Activated effector memory CD4-positive, alpha-beta T cell treated with Interleukin-2 at 50 U/mL for 16 hours (primary cell): Measurements from ENCODE around the gene GIMAP5.

Source experiments
- DNase-seq: peaks from one replicate; pipeline ENCODE4 v3.0.0-alpha.2; 2020

The GIMAP5 gene

DNA sequence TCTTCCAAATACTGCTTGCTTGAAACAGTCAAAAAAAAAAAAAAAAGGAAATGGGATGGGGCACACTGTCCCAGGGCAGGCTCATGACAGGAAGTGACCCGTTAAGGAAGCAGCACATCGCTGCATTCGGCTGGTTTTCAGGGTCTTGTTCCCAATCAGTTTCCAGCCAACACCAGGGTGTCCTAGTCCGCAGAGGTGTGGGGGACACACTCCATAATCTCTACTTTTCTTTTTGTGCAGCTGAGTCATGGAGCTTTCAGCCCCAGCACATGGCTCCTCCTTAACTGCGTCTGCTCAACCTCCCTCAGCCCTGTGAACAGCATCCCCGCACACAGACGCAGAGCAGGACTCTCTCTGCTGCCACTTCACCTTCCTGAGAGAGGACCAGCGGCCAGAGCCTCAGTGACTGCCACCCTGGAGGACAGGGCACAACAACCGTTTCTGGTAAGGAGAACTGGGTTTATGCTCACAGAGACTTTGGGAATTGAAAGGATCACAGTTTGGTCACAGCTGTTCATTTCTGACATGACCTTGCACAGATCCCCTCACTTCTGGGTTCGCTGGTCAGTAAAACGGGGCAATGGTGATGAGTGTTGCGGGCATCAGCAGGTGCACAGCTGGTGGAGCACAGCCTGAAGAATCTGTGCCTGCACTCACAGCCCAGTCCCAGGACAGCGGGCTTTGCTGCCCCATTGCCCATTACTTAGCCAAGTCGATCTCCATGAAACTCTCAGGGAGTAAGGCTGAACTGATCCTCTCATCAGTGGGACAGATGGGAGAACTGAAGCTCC is at the start of gene GIMAP5:
Gene GIMAP5, plus strand, starts transcription at position 154 of the 791 bp plus-strand sequence. CDS start 3,467 bp downstream, outside the sequence.
- peak; percentile 57 for DNase-seq

DNA sequence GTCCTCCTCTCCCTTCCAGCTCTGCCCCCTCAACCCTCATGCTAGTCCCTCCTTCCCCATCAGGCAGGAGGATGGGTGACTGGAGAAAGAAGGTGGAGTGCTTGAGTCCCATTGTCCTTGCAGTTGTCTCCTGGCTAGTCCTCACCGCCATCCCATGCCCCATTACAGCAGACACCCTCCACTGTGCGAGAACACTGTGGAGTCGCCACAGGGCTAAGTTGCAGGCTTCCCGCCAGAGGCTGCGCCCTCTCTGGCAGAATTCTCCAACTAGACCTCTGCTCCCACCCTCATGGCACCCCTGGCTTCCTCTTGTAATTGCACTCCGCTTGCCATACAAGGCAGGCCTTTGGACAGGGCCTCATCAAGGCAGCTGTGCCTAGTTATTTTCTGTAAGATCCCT is 48.6 kb upstream of the GIMAP5 start:
- DNase-seq = no peak

DNA sequence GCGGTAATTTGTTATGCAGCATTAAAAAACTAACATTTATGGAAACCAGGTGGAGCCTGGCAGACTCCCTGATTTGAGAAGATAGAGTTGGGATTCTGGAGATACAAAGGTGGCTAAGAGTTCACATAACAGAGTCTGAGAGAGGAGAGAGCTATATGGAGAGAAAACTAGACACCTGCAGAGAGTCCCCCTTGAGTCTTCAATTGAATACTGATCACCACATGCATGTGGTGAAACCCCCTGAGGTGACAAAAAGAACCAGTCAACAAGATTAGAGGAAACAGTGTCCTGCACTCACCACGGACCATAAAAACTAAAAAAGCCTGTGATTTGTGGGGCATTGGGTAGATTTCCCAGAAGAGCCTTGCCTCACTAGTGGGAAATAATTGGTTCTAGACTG is 41.6 kb upstream of the GIMAP5 start:
- no peak for DNase-seq

DNA sequence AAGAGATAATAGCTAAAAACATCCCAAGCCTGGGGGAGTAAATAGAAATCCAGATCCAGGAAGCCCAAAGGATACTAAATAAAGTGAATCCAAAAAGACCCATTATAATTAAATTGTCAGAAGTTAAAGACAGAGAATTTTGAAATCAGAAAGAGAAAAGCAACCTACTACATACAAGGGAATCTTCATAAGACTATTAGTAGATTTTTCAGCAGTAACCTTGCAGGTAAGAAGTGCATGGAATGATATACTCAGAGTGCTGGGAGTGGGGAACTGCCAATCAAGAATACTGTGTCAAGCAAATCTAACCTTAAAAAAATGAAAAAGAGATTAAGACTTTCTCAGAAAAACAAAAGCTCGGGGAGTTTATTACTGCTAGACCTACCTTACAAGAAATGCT is 34.0 kb upstream of the GIMAP5 start:
- no peak for DNase-seq

DNA sequence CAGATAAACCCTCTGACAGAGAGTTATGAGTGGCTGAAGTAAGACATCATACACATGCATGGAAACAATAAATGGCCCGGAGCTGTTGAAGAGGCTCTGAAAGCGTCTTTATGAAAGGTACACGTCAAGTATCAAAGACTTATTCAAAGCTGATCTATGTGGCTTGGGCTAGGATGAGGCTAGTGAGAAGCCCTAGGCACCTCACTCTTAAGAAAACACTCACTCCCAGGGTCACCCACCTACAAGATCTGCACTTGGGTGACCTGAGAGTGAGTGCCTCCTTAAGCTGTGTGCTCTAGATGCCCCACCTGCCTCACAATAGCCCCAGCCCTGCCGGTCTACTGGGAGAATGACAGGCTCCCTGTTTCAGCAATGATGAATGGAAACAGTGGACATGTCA is 21.9 kb upstream of the GIMAP5 start:
- no peak for DNase-seq

DNA sequence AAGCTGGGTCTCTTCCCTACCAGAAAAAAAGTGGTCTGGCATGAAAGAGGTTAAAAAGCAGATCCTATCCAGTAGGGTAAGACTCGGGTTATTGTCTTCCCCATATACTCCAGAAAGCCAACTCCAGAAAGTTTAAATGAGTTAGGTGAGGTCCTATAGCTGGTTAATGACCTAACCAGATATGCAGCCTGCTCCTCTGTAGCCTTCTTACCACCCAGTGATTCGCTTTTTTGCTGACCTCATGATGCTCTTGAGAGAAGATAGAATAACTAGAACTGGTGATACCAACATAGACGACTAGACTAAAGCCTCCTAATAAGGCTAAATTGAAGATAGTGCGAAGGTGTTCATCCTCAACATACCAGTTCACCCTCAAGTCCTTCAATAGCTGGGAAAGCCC is 21.5 kb upstream of the GIMAP5 start:
- no peak for DNase-seq

DNA sequence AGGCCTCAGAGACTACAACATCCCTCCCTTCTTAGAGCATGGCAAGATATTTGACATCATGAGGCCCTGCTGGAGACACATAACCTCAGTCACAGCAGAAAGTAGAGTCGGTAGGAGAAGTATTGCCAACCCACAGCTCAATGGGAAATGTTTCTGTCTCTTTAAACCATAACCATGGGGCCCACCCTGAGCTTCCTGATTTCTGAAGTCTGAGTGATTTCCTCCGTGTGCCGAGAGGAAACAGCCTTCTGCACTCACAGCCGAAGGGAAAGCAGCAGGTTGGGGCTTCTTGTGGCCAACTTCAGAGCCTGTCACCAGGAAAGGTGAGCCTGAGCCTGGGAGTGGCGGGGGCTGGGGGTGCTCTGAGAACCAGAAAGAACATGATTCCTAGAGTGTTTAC is 20.9 kb upstream of the GIMAP5 start, which contains the start of gene GIMAP1:
Gene GIMAP1, plus strand, starts transcription at position 246 of the 400 bp plus-strand sequence. CDS start 2,435 bp downstream, outside the sequence.
- peak; percentile 60 for DNase-seq

DNA sequence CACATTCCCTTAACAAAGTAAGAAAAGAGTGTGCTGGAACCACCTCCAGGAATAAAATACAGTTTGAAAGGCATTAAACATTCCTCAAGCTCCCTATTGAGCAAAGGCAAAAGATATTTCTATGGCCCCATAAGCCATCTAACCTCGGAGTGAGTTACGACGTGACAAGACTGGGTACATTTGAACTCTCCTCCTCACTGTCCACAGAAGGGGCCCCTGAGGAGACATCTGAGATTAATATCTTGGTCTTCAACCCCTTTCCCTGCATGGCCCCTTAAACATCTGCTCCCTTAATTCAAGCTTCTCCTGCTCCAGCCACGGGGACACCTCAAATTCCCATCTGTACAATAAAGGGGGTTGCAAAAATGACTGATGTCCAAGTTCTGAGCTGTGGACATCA is 20.3 kb upstream of the GIMAP5 start:
- DNase-seq = no peak

DNA sequence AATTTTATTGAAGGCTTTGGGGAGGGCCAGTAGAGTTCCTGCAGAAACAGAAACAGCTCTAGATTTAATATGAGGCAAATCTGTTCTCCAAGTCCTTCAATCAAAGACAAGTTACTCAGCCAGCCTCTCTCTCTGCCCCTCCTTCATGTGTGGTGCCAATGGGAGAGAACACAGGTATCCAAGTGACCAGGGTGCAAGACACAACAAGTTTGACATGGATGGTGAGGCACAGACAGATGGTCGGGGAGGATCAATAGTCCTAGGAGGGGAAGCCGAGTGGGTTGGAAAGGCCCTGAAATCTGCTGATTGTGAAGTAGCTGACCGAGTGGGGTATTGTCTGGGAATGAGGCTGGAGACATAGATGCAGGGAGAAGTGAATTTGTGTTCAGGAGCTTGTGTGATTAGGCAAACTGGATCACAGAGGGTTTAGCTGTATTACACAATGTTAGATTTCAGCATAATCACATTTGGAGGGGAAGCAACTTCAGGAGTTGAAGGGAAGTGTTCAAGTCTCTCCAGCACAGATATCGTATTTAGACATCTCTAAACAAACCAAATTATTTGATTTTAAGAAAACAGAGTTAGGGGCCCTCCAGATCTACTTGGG is 19.3 kb upstream of the GIMAP5 start:
- DNase-seq = no peak

DNA sequence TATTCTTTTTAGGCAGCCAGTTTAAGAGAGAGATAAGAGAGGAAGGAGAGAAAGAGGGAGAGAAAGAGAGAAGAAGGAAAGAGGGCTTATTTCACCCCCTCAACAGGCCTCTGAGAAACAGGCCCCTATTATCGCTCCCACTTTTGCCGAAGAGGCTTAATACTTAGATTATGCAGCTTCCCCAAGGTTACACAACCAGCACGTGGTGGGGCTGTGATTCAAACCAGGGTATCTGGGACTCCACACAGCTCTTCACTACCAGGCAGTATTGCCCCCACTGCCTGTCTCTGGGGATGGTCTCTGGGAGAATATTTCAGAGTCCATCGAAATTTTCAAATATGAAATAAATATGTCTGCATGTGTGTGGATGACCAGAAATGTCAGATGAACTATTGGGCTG is 17.8 kb upstream of the GIMAP5 start:
- no peak for DNase-seq

DNA sequence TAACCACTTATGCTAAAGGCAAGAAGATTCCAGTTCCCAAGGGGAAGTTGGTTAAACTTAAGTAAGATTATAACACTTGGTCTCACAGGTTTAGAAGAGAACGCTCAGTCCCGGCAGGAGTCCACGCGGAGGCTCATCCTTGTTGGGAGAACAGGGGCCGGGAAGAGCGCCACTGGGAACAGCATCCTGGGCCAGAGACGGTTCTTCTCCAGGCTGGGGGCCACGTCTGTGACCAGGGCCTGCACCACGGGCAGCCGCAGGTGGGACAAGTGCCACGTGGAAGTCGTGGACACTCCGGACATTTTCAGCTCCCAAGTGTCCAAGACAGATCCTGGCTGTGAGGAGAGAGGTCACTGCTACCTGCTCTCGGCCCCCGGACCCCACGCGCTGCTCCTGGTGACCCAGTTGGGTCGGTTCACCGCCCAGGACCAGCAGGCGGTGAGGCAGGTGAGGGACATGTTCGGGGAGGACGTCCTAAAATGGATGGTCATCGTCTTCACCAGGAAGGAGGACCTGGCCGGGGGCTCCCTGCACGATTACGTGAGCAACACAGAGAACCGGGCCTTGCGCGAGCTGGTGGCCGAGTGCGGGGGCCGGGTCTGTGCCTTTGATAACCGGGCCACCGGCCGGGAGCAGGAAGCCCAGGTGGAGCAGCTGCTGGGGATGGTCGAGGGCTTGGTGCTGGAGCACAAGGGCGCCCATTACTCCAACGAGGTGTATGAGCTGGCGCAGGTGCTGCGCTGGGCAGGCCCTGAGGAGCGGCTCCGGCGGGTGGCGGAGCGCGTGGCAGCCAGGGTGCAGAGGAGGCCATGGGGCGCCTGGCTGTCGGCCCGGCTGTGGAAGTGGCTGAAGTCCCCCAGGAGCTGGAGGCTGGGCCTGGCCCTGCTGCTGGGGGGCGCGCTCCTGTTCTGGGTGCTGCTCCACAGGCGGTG is 17.0 kb upstream of the GIMAP5 start:
- DNase-seq = no peak

DNA sequence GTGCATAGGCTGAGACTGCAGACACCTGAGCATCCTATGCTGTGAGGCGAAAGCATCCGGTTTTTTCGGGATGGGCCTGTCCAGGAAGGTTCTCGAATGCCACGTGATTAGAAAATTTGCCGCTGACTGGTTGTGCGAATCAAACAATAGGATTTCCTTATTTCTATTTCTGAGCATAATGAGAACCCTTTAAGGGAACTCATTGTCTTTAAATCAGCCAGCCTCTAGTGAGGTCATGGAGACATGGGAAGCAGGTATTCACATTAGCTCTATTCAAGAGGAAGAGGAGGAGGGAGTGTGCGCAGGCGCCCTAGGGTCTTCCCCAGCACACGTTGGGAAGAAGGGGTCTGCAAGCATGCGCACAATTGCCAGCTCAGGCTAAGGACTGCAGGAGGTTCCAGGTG is 15.2 kb upstream of the GIMAP5 start:
- no peak for DNase-seq

DNA sequence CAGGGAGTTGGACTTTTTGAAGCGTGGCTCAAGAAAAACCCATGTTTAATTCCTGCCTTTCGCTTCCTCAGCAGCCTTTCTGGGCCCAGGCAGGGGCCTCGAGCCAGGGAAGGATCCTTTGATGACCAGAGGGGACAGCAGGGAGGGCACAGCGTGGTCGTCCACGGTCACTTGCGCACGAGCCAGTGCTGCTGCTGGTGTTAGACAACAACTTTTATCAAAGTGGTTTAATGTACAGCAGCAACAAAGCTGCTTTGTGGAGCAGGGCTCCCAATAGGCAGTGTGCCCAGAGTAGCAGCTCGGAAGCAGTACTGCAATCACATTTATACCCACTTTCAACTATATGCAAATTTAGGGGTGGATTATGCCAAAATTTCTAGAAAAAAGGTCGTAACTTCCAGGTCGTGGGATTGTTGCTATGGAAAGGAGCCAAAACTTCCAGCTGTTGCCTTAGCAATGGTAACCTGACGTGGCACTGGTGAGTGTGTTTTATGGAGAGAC is 14.7 kb upstream of the GIMAP5 start:
- no peak for DNase-seq

DNA sequence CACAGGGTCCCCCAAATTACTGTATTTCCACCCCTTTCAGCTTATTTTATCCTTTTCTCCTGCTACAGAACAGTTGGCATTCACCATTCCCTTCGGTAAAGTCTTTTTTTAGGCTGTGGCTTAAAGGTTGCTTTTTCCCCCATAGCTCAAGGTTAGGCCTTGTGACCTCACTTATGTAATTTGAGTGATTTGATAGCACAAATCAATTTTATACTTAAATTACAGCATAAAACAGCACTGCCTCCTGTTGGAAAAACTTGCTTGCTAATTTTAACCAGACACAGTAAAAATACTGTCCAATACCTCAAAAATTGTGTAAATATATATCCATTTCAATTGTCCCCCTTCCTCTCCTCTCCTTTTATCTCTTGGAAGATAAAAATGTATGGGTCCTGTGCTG is 13.8 kb upstream of the GIMAP5 start:
- no peak for DNase-seq

DNA sequence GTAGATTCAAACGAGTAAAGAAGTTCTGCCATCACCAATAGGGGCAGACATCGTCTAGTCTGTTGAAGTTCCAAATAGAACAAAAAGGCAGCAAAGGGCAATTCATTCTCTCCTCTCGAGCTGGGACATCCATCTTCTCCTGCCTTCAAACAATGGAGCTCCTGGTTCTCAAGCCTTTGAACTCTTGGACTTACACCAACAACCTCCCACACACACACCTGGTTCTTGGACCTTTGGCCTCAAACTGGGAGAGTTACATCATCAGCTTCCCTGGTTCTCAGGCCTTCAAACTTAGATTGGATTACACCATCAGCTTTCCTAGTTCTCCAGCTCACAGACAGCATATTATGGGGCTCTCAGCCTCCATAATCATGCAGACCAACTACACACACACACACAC is 9.8 kb upstream of the GIMAP5 start:
- no peak for DNase-seq

DNA sequence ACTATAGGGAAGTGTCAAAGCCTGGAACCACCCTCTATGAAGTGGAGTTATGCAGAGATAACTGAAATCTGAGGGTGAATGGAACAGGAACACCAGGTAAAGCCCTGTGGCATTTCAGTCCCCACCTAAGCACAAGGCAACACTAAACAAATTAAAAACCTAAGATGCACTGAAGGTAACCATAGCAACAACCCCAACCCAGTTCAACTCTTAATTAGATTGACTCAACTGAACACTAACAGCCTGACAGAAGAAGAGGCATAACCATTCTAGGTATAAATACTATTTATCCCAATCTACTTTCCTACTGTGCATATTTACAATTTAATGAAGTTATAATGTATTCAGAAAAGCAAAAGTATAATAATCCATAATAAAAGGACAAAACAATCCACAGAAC is 9.2 kb upstream of the GIMAP5 start:
- no peak for DNase-seq

DNA sequence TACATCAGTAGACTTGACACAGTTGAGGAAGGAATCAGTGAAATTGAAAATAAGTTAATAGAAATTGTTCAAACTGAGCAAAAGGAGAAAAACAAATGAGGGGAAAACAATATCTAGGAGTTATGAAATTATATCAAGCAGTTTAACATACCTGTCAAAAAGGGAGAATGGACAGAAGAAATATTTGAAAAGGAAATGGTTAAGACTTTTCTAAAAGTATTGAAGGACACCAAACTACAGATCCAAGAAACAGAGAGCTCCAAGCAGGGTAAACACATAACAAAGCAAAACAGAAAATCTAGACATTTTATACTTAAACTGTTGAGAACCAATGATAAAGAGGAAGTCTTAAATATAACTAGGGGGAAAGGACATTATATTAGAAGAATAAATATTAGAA is 8.6 kb upstream of the GIMAP5 start:
- DNase-seq = no peak

DNA sequence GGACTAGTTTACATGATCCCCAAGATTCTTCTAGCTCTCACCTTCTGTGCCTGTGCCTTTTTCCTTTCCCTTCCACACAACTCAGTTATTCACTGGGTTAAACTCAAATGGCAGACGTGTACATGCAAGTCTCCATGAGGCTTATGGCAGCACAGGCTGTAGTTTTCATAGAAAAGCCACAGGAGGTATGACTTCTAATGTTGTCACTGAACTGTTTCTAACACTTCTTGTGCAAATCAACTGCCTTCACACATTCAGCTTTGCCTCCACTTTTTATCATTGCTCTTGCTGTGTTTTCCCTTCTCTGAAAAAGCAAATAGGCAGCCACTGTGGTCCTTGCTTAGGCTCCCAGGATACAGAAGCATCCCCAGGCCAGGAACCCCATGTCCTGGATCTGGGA is 5.3 kb upstream of the GIMAP5 start:
- no peak for DNase-seq

DNA sequence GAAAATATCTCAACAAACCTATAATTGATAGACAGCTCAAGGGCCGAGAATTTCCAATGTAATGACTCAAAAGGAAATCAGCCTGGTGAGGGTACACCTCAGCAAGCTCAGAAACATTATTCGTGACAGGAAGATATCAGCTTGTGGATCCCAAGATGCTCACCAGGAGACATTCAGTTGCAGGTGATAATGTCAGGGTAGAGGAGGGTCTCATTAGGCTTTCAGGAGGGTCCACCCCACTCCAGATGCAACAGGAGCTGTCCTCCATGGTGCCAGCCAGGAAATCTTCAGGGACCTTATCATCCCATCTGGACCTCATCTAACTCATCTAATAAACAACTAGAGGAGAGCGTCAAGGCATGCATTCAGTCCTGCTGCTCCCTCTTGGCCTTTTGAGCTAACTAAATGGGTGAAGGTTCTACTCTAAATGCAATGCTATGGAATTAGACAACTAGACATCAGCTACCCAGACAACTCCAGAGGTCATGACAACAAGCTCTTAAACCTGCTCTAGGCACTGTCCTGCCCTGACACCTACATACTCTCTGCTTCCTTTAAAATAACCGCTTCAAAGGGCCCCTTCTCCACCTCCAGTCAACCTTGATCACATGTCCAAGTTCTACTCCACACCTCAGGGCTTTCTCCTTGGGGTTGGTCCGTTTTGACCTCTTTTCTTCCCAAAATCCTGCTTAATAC is 4.3 kb upstream of the GIMAP5 start:
- no peak for DNase-seq

DNA sequence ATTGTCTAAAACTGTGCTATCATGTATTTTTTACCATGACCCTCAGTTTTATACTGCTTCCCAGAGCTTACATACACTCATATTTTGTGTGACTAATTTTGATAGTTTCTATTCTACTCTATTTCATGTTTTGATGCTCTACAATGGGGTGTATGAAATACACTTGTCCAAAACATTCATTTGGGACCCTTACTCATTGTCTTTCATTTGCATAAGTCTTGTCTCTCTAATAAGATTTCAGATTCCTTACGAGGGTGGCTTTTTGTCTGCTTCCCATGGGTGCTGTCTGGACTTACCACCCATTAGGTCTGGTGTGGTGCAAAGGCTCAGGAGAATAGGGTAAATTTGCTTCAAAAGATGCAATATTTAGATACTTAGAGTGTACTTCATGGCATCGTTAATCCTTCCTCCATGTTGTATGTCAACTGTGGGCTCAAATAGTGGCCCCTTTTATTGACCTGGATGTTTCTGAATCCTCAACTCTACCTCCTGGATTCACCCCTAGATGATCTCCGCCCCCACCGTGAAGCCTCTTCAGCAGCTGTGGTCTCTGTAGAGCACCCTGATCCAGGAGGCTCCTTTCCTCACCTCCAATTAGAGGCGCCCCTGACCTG is 3.6 kb upstream of the GIMAP5 start:
- no peak for DNase-seq

DNA sequence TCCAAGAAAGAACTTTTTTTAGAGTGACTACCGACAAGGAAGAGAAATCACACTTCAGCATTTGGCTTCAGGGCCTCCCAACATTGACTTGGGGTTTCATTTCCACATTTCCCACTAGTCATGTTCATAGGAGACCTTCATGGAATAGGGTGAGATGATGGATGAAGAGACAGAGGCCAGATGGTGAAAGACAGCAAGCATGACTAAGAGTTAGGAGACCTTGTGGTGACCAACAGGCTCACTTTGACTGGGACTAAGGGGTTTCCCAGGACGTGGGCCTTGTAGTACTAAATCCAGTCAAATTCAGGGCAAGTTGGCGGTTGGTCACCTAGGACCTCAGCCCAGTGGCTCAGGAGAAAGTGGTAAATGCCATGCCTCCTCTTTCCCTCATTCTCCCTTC is 3.0 kb upstream of the GIMAP5 start:
- no peak for DNase-seq
